ENCODE data around the gene ETV4.

ETV4 gene

DNA sequence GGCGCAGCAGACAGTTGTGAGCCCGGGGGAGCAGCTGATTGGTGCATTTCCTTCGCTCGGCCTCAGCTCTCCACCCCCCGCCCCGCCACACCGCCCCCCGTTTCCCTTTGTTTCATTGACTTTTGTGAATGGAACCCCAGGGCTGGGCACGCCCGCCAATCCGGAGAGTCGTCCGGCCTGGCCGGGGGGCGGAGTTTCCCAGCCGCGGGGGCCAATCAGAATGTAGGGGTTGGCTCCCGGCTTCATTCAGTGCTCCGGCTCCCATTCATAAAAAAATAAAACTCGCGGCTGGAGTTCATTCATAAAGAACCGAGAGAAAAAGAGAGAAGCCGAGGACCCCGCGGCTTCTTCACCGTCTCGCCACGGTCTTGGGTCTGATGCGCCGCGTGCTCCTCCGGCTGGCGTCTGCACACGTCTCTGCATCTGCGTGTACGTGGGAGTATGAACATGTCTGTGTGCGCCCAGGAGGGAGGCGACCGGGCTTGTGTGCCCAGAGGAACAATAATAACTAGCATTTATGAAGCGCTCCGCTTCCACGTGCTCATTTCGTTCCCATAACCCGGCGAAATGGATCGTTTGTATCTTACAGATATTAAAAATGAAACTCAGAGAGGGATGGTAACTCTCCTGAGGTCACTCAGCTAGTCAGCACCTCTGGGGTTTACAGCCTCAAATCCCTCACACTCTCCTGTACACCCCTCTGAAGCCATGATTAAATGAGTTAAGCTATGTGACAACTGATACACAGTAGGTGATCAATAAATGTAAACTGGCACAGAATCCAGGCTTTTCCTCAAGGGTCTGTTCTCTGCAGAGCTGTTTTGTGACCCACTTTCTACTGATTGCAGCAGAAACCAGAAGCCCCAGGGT lies at the start of gene ETV4:
Gene ETV4, minus strand, starts transcription at position 22 of the 870 bp plus-strand sequence. CDS start 723 bp downstream, outside the sequence.
- DNase-seq: peak; percentile 95

- DNase-seq: no peak
These were observed 49.3 kb upstream of the ETV4 start for GRCh38 chr17:43595466-43595865.

DNA sequence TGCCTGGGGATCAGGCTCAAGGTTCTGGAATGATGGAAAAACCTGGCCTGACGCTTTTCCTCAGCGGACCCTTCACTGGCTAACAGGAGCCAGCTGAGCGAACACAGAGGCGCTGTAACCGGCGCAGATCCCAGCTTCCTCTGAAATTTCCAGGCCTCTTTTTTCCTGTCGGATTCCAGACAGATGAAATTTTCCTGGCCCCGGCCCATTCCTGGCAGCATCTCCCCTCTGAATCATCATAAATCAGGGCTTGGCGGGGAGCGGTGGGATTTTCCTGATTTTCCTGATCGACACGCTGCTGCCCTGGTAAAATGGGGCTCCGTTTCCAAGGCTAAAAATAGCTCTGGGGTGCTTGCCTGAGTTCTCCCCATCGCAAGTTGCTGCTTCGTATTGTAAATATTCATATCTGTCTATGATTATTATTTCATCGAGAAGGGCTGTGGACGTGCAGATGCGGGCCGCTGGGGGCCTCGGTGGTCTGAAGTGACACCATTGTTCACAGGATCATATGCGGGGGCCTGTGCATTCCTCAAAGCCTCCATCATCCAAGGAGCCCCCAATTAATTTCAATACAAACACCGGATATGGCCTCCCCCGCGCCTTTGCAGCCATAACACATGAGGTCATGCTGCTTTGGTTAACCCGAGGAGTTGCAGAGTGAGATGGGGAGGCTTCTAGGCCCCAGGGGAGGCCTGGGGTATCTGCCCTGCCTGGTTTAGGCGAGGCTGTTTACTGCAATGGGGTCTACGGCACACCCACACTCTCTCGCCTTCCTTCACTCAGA lies 45.8 kb upstream of the ETV4 start:
- peak; percentile 93 for DNase-seq

DNA sequence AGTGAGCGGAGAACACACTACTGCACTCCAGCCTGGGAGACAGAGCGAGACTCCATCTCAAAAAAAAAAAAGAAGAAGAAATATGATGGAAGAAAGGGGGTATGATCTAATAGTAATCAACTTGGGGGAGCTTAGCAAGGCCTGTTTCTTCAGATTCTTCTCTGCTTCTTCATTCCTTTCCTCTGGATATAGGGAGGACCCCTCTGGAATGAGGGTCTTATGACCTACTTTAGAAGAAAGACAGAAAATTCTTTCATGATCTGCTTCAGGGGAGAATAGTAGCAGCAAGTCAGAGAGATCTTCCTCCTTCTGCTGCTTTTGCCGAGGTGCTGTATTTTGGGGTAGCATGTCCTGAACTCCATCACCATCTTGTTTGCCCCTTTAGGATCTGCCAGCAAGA lies 44.9 kb upstream of the ETV4 start:
- no peak for DNase-seq

DNA sequence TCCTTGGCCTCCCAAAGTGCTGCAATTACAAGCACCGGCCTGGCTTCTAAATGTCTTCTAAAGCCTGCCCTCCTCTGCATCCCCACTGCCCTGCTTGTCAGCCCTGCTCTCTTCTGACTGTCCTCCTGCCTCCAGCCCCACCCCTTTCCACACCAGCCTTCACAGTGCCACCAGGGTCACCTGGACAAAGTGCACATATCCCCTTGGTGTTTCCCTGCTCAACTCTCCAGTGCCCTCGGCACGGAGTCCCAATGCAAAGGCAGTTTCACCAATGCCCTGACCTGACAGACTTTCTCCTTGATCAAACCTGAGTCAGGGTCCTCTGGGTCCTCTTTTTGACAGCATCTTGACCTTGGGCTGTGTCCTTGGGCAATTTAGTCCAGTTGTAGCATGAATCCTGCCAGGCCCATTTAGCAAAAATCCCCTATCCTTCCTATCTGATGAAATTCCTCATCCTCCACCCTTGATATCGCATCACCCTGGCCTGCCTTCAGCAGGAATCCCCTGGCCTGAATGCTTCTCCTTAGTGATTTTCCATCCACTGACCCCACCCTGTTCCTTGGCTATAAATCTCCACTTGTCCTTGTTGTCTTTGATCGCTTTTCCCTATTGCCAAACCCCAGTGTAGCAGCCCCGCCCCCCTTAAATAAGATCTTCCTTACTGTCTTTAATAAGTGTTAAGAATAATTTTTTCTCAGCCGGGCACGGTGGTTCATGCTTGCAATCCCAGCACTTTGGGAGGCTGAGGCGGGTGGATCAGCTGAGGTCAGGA lies 42.7 kb upstream of the ETV4 start:
- DNase-seq: no peak

DNA sequence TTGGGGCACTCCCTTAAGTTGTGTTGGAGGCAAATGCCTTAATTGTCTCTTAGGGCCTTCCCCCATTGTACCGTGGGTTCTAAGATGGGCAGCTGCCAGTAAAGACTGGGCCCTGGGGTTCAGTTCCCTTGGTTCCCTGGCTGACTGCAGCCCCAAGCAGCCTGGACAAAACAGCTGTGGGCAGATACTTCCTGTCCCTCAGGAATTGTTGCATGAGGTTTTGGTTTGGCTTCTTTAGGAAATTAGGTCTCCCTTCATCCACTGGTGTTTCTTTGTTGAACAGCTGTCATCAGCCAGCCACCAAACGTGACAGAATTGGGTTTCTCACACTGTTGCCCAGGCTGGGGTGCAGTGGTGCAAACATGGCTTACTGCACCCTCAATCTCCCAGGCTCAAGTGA lies 42.0 kb upstream of the ETV4 start:
- no peak for DNase-seq

DNA sequence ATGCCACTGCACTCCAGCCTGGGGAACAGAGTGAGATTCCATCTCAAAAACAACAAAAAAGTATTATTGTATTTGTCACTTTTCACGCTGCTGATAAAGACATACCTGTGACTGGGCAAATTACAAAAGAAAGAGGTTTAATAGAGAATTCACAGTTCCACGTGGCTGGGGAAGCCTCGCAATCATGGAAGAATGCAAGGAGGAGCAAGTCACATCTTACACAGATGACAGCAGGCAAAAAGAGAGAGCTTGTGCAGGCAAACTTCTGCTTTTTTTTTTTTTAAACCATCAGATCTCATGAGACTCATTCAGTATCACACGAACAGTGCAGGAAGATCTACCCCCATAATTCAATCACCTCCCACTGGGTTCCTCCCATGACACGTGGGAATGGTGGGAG lies 41.5 kb upstream of the ETV4 start:
- no peak for DNase-seq

- peak; percentile 56 for DNase-seq
These were observed 38.5 kb upstream of the ETV4 start for GRCh38 chr17:43584666-43585102.

GRCh38 chr17:43583332-43583731 lies 37.2 kb upstream of the ETV4 start:
- no peak for DNase-seq

DNA sequence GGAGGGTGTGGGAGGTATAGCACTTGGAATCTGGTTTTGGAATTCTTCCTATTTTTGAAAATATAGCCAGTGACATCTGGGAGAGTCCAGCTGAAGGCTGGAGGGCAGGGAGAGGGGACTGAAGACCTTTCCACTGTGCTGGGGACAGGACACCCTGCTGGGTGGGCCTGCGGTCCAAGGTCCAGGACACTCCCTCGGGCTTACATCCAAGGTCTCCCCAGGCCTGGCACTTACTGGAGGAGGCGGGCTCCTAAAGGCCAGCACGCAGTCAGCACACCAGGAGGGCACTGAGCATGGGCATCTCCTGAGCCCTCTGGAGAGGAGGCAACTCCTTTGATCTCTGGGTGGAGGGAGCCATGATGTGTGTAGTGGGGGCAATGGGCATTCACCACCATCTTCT lies 35.5 kb upstream of the ETV4 start:
- DNase-seq: no peak

GRCh38 chr17:43581130-43581529 lies 35.0 kb upstream of the ETV4 start:
- no peak for DNase-seq

DNA sequence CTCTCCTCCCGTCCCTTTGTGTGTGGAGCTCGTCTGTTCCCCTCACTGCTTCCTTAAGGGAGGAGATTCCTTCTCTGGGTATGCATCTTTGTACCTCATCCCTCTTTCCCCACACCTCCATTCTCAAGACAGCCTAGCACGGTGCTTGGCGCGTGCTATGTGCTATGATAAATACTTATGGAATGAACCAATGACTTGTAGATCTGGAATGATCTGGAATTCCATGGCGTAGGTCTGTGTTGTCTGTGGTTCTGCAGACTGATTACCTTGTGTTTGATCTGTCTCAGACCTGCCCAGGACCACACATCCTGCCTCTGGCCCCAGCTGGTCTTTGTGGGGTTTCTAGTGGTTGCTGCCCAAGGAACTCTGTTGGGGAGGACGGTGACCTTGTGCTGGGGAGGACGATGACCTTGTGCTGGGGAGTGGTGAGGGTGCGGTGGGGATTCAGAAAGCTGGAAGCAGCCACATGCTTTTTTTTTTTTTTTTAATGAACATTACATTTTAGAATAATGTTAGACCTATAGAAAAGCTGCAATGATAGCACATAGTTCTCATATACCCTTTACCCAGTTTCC lies 33.5 kb upstream of the ETV4 start:
- DNase-seq: peak; percentile 95

- DNase-seq: peak; percentile 92
These were observed 32.8 kb upstream of the ETV4 start for GRCh38 chr17:43578699-43579565.

GRCh38 chr17:43578404-43578698 lies 32.2 kb upstream of the ETV4 start:
- DNase-seq: no peak

DNA sequence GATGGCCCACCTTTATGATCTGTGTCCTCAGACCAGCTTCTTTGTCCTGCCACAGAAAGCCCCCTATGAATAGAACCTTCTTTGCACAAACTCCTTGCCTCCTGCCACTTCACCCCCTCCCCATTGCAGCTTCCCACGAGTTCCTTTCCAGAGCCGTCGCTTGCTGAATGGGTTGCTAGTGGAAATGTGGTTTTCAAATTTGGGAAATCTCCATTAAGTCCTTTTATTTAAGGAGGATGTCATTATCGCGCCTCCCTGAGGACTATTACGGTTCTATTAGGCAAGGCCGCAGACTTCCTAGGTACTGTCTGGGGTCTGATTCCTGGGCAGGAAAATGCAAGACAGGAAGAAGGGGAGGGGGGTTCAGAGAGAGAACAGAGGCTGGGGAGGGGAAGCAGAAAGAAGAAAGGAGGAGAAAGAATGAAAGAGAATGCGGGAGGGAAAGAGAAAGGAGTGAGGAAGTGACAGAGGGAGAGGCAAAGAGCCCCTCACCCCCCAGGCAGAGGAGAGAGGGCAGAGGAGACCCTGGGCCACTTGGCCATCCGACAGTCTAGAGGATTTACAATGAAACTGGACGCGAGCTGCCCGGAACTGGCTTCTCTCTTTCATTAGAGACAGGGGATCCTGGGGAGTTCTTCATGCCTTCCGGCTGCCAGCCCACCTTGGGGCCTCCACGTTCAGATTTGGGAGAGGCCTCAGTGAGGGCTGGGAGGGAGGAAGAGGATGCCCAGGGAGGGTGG lies 31.7 kb upstream of the ETV4 start:
- no peak for DNase-seq

DNA sequence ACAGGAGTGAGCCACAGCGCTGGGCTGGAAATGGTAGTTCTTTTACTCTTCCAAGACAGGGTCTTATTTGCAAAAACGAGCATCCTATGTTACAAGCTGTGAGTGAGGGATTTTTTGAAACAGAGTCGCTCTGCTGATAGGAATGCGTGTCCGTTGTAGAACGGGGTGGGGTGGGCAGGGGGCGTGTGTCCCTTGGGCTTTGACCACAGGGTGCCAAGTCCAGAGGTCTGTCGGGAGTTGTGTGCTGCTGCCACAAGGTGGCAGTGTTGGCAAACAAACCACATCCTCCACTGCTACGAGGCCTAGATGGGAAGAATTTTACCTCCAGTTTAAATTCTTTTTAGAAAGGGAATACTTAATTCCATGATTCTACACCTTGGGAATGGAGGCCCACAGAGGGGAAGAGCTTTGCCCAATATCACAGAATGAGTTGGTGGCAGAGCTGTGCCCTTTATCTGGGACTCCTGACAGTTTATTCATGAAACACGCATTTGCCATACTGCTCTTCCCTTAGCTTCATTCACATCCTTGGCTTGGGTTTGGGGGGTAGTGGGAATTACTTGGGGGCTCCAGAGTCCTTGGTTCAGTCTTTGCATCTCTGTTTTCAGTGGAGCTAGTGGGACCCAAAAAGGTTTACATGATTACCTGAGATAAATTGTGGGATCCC lies 30.6 kb upstream of the ETV4 start:
- peak; percentile 76 for DNase-seq

DNA sequence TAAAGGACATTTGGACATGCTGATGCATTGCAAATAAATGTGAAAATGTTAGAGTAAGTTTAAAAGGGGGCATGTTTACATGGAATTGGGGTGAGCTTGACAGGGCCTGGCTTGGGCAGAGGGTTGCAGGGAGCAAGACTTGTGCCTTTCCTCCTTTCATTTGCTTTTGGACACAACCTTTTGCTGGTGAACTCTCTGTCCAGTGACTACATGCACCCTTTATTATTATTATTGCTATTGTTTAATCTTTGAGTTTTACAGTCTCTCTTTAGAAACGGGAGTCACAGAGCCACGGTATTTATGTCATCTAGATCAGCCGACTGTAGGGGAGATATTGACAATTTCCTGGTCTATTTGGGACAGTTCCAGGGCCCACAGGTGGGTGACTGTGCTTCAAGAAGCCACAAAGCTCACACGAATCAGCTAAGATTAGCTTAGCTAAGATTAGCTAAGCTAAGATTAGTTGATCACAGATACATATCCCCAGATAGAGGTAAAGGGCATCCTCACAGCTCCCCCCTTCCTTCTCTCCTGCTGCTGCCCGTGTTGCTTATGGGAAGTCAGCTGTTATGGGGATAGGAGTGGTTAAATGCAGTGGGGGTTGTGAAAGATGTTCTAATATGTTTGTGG lies 28.9 kb upstream of the ETV4 start:
- no peak for DNase-seq

- DNase-seq: no peak
These were observed 28.2 kb upstream of the ETV4 start for GRCh38 chr17:43574348-43574747.

DNA sequence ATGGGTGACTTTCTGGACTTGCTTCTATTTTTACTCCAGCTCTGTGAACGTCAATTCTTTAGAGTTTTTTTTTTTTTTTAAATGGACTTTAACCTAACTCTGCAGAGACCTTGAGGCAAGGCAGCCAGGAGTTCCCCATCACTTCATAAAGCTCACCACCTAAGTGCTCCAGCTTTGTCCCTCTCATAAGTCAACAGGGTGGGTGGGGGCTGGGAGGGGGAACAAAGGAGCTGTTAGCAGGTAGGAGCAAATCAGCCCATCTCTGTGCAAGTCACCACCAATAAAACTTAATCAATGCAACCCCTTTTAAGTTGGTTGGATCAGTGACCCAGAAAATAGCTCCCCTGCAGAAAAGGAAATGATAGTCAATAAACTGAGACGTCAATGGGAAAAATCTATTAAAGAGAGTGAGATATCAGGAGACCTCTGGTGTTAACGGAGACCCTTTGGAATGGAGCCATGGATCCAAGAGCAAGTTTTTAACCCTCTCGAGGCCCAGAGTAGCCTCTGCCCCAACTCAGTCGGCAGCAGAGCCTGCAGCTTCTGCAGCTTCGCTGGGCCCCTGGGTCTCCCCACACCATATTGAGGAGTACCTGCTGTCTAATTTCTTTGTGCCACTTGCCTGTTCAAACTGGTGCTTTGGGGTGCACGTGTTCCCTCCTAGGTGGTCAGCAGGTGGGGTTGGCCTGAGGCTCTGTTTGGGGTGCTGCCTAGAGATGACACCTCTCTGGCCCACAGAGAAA lies 27.6 kb upstream of the ETV4 start:
- DNase-seq: no peak
